22Rv1 (cell line): ENCODE measurements around the gene SMYD3.

Source experiments
- ZFX ChIP-seq: fragments of 450-650 bp; IDR thresholded peaks from 2 replicates; pipeline ENCODE4 v1.6.1; 2017; ENCODE audit warnings: antibody characterized with exemption, borderline replicate concordance
- TF ChIP-seq, protein P1 (sequence below): fragments of 450-650 bp; IDR thresholded peaks from 2 replicates; pipeline ENCODE4 v1.5.1; 2017; ENCODE audit warnings: mild to moderate bottlenecking

DNA sequence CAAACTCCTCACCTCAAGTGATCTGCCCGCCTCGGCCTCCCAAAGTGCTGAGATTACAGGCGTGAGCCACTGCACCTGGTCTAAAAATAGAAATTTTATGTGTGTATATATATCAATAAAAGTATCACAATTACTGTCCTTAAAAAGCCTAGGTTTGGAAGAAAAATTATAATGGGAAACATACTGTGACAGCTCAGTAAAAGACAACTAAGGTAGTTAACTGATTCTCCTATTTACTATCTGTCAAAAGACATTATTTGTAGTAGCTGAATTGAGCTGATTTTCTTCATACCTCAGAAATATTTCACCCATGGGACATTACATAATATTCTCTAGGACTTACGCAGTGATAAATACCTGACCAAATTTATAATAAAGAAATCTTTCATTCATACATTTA lies 122.5 kb downstream of the SMYD3 start:
- TF ChIP-seq, protein P1, sequence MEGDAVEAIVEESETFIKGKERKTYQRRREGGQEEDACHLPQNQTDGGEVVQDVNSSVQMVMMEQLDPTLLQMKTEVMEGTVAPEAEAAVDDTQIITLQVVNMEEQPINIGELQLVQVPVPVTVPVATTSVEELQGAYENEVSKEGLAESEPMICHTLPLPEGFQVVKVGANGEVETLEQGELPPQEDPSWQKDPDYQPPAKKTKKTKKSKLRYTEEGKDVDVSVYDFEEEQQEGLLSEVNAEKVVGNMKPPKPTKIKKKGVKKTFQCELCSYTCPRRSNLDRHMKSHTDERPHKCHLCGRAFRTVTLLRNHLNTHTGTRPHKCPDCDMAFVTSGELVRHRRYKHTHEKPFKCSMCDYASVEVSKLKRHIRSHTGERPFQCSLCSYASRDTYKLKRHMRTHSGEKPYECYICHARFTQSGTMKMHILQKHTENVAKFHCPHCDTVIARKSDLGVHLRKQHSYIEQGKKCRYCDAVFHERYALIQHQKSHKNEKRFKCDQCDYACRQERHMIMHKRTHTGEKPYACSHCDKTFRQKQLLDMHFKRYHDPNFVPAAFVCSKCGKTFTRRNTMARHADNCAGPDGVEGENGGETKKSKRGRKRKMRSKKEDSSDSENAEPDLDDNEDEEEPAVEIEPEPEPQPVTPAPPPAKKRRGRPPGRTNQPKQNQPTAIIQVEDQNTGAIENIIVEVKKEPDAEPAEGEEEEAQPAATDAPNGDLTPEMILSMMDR: no peak
- TF ChIP-seq ZFX: no peak
